Measurements from ENCODE around the gene IL36B.

The IL36B gene

GRCh38 chr2:113075600-113075999, 22.9 kb upstream of the IL36B start:
- no peak for DNase-seq (ENCODE audit: low spot score)

- DNase-seq (ENCODE audit: low spot score), result no peak
Measured at GRCh38 chr2:113075030-113075429, 22.4 kb upstream of the IL36B start.

DNA sequence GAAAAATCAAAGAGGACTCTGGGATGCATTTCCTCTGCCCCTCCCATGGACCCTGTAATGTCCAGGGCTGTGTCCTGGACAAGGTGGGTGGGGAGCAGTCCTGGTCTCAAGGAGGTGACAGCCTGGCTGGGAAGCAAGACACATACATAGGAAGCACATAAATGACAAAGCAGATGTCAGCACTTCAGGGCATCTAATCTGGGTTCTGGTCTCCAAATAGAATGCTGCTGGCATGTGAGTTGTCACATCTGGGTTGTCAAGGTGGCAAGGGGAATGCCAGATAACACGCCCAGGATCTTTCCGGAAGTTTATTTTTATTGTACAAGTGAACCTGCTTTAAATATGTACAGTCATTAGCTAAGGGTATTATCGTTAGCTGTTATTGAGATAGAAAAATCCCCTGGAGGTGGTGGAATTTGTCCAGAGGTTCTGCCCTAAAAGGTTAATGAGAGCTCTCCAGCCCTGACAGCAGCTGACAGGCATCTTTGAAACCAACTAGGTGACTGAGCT, 20.7 kb upstream of the IL36B start:
- no peak for DNase-seq (ENCODE audit: low spot score)

DNA sequence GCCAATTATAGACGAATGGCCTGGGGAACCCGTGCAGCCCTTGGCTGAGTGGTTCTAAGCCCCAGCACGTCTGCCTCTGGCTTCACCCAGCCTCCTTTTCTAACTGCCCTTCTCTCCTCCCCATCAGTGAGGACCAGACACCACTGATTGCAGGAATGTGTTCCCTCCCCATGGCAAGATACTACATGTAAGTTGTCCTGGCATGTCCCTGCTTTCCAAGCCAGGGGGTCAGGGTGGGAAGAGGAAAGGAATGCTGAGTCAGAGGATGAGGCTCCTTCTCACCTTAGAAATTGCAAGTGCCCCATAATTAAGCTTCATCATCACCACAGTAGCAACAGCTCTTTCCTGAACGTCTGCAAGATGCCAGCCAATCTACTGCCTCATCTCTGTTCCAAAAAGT, 19.9 kb upstream of the IL36B start:
- DNase-seq (ENCODE audit: low spot score), result no peak

GRCh38 chr2:113070606-113070975, 17.9 kb upstream of the IL36B start:
- DNase-seq (ENCODE audit: low spot score), result no peak

- no peak for DNase-seq (ENCODE audit: low spot score)
Measured at GRCh38 chr2:113069676-113070605, 17.3 kb upstream of the IL36B start.

- no peak for DNase-seq (ENCODE audit: low spot score)
Measured at GRCh38 chr2:113068706-113069485, 16.2 kb upstream of the IL36B start.

GRCh38 chr2:113068249-113068648, 15.6 kb upstream of the IL36B start:
- no peak for DNase-seq (ENCODE audit: low spot score)

GRCh38 chr2:113067681-113068080, 15.0 kb upstream of the IL36B start, which contains the start of gene IL1F10:
IL1F10 (plus strand) TSS chr2:113067970; CDS start chr2:113072739, 4,769 bp downstream.
- DNase-seq (ENCODE audit: low spot score), result no peak

GRCh38 chr2:113064898-113065297, 12.2 kb upstream of the IL36B start:
- DNase-seq (ENCODE audit: low spot score), result no peak

GRCh38 chr2:113064281-113064680, 11.6 kb upstream of the IL36B start:
- DNase-seq (ENCODE audit: low spot score), result no peak

DNA sequence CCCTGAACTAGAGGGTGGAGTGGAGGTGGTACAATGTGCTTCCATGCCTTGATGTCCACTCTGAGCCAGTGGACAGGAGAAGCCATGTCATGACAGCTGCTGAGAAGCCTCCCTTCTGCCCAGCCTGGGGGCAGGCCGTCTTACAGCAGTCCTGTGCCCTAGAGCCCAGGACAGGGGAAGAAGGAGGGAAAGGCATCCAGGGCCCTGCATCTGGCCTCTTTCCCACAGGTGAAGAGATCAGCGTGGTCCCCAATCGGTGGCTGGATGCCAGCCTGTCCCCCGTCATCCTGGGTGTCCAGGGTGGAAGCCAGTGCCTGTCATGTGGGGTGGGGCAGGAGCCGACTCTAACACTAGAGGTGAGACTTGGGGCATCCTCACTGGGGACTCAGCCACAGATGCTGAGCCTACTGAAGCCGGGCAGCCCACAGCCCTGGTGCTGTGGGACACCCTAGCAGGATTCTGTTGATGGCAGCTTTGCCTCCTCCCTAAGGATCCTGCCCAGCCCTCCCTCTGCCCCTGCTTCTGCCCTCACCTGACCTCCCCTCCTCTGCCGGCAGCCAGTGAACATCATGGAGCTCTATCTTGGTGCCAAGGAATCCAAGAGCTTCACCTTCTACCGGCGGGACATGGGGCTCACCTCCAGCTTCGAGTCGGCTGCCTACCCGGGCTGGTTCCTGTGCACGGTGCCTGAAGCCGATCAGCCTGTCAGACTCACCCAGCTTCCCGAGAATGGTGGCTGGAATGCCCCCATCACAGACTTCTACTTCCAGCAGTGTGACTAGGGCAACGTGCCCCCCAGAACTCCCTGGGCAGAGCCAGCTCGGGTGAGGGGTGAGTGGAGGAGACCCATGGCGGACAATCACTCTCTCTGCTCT, 9.5 kb upstream of the IL36B start:
- no peak for DNase-seq (ENCODE audit: low spot score)

DNA sequence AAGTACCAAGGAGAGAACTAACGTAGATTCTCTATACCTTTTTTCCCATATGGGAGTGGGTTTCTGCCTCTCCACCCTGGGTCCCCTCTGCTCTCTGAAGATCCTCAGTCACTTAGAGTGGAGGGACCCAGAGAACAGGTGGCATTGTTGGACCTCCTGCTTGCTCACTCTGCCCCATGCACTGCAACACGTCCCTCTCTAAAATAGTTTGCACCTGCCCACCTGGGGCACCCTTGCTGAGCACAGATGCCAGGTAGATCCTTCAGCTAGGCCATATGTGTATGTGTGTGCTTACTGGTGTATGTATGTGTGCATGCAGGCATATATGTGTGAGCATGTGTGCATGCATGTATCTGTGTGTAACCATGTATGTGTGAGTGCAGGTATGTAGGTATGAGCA, 8.6 kb upstream of the IL36B start:
- no peak for DNase-seq (ENCODE audit: low spot score)

DNA sequence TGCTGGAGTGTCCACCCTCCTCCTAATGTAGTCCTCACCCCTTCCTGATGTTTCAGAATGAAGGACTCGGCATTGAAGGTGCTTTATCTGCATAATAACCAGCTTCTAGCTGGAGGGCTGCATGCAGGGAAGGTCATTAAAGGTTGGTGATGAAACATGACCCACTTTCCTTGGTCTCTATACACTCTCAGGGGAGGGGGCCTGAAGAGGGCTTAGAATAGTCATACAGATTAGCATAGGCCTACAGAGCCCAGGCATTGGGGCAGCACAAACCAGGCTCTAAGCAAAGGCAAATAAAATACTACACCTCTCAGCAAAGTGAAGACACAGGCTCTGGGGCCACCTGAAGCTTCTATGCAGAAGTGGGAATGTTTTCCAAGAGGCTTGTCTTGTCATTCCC, 8.1 kb upstream of the IL36B start:
- DNase-seq (ENCODE audit: low spot score), result no peak

GRCh38 chr2:113060396-113060795, 7.7 kb upstream of the IL36B start:
- no peak for DNase-seq (ENCODE audit: low spot score)

DNA sequence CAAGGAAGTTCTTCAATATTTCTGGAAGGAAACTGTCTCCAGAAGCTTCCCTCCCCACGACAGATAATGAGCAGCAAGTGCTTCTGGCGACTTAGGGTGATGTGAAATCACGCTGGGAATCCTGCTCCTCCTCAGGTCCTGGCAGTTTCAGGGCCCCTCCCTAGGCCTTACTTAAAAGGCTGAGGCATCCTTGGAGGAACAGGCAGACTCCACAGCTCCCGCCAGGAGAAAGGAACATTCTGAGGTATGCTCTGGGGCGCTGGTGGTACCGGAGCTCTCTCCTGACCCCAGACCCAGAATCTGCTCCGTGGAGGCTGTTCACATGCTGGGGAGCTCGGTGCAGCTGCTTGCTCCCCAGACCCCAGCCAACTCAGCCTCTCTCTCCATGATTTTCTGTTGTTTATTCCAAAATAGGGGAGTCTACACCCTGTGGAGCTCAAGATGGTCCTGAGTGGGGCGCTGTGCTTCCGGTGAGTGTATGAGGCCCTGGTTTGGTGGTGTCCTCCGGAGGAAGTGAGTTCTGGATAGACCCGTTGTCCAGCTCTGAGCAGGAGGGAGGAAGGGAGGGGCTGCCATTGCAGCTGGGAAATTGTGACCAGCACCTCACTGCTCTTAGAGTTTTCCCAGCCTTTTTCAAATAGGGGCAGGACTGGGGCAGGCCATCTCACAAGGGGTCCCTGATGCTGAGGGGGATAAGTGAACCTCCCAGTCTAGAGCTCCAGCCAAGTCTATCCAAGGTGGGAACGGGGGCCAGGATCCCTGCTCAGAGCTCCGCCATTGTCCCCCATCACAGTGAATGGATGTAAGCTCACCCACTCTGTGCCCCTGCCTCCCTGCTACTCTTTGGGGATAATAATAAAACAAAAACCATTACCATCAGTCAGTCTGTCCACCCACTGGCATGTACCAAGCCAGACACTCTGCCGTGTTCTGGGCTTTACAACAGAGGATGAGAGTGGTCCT, 6.6 kb upstream of the IL36B start, which contains the start of gene IL36RN:
Gene IL36RN, plus strand, starts transcription at position 201 of the 963 bp plus-strand sequence. Its CDS starts 241 bp downstream, at position 442.
- no peak for DNase-seq (ENCODE audit: low spot score)

DNA sequence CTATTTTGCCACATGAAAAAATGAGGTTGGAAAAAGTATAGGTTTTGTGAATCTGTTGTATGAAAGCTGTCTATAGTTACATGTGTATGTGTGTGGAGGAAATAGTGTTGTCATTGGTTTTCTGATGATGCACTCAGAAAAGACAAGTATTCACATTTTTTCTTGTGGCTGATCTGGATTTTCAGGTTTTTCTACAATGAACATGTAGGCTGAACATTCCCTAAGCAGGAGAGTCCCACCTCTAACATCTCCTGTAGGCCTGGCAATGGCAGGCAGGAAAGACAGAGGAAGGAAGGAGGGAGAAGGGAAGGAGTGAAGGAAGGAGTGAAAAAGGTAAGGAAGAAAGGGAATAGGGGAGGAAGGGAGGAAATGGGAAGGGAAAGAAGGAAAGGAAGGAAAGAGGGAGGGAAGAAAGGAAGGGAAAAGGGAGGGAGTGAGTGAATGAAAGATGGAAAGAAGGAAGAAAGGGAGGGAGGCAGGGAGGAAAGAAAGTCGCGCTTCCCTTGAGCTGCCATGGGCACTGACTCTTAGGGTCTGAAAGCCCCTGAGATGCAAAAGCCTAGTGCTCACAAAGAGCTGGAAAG, 5.8 kb upstream of the IL36B start:
- DNase-seq (ENCODE audit: low spot score), result no peak

- DNase-seq (ENCODE audit: low spot score), result no peak
Measured at GRCh38 chr2:113057117-113057516, 4.5 kb upstream of the IL36B start.

GRCh38 chr2:113056521-113056920, 3.9 kb upstream of the IL36B start:
- DNase-seq (ENCODE audit: low spot score), result no peak

GRCh38 chr2:113054066-113054465, 1.4 kb upstream of the IL36B start:
- no peak for DNase-seq (ENCODE audit: low spot score)

Measured in cerebellar cortex (tissue), 1 donor.